Fibroblast of pulmonary artery (primary cell): ENCODE data around the gene ASTN2.
"Not testable (repeated sequence)": the region's sequence is repeated elsewhere in the genome, so short reads cannot be mapped to it uniquely, and the experiment has no call there.

ENCODE experiments used
- DNase-seq: peaks from one replicate; pipeline ENCODE4 v3.0.0-alpha.2; 2010; ENCODE audit warnings: low read depth
- H3K4me3 ChIP-seq: replicated peaks from 2 replicates; pipeline ENCODE4 v1.5.1; 2011; ENCODE audit warnings: low read depth, mild to moderate bottlenecking, control low read depth, low read length, moderate library complexity
- TF ChIP-seq, protein P1 (sequence below): IDR thresholded peaks from 2 replicates; pipeline ENCODE4 v1.5.1; 2011; ENCODE audit warnings: mild to moderate bottlenecking, control low read depth, low read length, inconsistent platforms; ENCODE audit errors: missing control alignments

ASTN2 gene

DNA sequence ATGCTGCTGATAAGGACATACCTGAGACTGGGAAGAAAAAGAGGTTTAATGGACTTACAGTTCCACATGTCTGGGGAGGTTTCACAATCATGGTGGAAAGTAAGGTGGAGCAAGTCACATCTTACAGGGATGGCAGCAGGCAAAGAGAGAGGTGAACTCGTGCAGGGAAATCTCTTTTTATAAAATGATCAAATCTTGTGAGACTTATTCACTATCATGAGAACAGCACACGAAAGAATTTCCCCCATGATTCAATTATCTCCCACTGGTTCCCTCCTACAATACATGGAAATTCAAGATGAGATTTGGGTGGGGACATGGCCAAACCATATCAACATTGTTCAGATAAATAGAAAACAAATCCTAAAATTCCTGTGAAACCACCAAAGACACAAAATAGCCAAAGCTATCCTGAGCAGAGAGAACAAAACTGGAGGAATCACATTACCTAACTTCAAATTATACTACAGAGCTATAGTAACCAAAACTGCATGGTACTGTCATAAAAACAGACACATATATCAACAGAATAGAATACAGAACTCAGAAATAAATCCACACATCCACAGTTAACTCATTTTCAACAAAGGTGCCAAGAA lies 958.3 kb downstream of the ASTN2 start:
- TF ChIP-seq, protein P1, sequence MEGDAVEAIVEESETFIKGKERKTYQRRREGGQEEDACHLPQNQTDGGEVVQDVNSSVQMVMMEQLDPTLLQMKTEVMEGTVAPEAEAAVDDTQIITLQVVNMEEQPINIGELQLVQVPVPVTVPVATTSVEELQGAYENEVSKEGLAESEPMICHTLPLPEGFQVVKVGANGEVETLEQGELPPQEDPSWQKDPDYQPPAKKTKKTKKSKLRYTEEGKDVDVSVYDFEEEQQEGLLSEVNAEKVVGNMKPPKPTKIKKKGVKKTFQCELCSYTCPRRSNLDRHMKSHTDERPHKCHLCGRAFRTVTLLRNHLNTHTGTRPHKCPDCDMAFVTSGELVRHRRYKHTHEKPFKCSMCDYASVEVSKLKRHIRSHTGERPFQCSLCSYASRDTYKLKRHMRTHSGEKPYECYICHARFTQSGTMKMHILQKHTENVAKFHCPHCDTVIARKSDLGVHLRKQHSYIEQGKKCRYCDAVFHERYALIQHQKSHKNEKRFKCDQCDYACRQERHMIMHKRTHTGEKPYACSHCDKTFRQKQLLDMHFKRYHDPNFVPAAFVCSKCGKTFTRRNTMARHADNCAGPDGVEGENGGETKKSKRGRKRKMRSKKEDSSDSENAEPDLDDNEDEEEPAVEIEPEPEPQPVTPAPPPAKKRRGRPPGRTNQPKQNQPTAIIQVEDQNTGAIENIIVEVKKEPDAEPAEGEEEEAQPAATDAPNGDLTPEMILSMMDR = no peak
- H3K4me3 ChIP-seq = no peak overlapping the region
- DNase-seq = no peak

DNA sequence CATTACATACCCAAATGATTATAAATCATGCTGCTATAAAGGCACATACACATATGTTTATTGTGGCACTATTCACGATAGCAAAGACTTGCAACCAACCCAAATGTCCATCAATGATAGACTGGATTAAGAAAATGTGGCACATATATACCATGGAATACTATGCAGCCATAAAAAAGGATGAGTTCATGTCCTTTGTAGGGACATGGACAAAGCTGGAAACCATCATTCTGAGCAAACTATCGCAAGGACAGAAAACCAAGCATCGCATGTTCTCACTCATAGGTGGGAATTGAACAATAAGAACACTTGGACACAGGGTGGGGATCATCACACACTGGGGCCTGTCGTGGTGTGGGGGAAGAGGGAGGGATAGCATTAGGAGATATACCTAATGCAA lies 960.3 kb downstream of the ASTN2 start:
- not testable (repeated sequence) for DNase-seq, H3K4me3 ChIP-seq

GRCh38 chr9:116453785-116454184 lies 961.1 kb downstream of the ASTN2 start:
- TF ChIP-seq, protein P1 = no peak
- DNase-seq = no peak
- no peak overlapping the region for H3K4me3 ChIP-seq

DNA sequence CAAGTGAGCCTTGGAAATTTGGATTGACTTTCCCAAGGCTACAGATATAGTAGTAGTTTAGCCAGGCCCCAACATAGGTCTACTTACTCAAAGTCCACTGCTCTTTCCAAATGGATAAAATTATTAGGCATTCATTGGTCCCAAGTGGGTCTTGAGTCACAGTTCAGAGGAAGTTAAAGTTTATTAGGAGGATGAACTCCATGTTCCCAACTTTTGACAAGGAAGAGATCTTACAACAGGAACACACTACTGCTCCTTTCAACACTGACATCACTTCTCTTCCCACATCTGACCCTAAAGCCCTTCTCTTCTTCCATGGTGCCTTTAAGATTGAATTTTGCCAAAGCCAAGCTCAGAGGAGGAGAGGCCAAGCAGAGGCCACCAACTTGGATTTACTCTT lies 962.2 kb downstream of the ASTN2 start:
- no peak for DNase-seq
- TF ChIP-seq, protein P1 = no peak
- no peak overlapping the region for H3K4me3 ChIP-seq

DNA sequence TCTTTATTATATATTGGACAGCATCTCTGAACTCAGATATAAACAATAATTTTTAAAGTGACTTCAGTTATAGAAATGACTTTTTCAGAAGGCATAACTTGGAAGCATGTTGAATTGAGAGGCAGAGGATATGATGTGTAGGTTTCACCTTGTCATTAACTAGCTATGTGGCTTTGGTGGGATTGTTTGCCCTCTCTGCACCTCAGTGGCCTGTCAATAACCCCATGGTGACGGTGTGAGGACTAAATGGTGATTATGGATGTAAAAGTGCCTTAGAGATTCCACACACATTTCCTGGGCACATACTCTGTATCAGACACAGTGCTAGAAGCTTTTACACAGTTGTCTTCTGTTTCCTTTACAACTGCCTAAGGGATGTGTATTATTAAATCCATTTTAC lies 962.6 kb downstream of the ASTN2 start:
- TF ChIP-seq, protein P1 = no peak
- no peak for DNase-seq
- no peak overlapping the region for H3K4me3 ChIP-seq

GRCh38 chr9:116451500-116452115 lies 963.2 kb downstream of the ASTN2 start:
- TF ChIP-seq, protein P1 = no peak
- no peak for DNase-seq

GRCh38 chr9:116450378-116451139 lies 964.3 kb downstream of the ASTN2 start:
- peak; percentile 88 for DNase-seq
- H3K4me3 ChIP-seq = no peak overlapping the region
- TF ChIP-seq, protein P1 = no peak

More at GRCh38 chr9:116451500-116452115, 963.2 kb downstream of the ASTN2 start:
- H3K4me3 ChIP-seq = no peak overlapping the region
